GM23338 (cell line): Measurements from ENCODE around the gene RNF26. TPM values are rescaled to one million over a fixed set of nuclear protein-coding genes. Genes with fewer than 3 reads are reported as not detected.

ENCODE experiments used
- CTCF ChIP-seq, 2 experiments: fragments of 200-600 bp in 1 of 2; sonication (generic) in 1 of 2; conservative IDR thresholded peaks; 2 replicates each; pipeline versions ENCODE4 v1.5.1 to v1.6.1; 2016 to 2017; ENCODE audit warnings: antibody characterized with exemption in 2 of 2, low read depth in 2 of 2, mild to moderate bottlenecking in 2 of 2, moderate library complexity in 1 of 2
- REST ChIP-seq: IDR thresholded peaks from one replicate; pipeline ENCODE4 v1.6.1; 2018; ENCODE audit warnings: antibody characterized with exemption; ENCODE audit not compliant: unreplicated experiment
- ZNF114 ChIP-seq: fragments of 250-450 bp; sonication (Bioruptor Pico); IDR thresholded peaks from 2 replicates; pipeline ENCODE4 v1.5.0; 2020; ENCODE audit warnings: mild to moderate bottlenecking, moderate library complexity
- ZNF331 ChIP-seq: fragments of 250-450 bp; sonication (Bioruptor Pico); IDR thresholded peaks from 2 replicates; pipeline ENCODE4 v1.5.0; 2020; ENCODE audit warnings: low read depth, mild to moderate bottlenecking, moderate library complexity
- ZNF462 ChIP-seq: fragments of 250-450 bp; sonication (Bioruptor Pico); IDR thresholded peaks from 2 replicates; pipeline ENCODE4 v1.5.0; 2020; ENCODE audit warnings: mild to moderate bottlenecking, moderate library complexity
- polyA plus RNA-seq: library from polyadenylated mRNA; unstranded; fragments of >200 nt; fragmentation: Nextera tagmentation; extraction: Ambion mirVana; gene quantifications from 2 replicates; pipeline ENCODE4 v1.2.1, GENCODE V29; 2016
- total RNA-seq: library from RNA; depleted of rRNA; stranded (reverse); fragments of >200 nt; shearing (Covaris generic); gene quantifications from 2 replicates; pipeline ENCODE4 v1.2.3, GENCODE V29; 2014

RNF26 gene
- total and polyA plus RNA-seq, 2 experiments from 2014 or later, result 31.8 to 58.3 TPM

- TF ChIP-seq ZNF462, result no peak
- TF ChIP-seq ZNF114, result no peak
- no peak for TF ChIP-seq ZNF331 (CRISPR knock-in tag)
- TF ChIP-seq REST, result no peak
- no peak for TF ChIP-seq CTCF (conservative IDR thresholded peaks at IDR 0.05; ENCODE audit: low read depth in 2 of 2)
Measured at GRCh38 chr11:119342362-119343130, 8.2 kb downstream of the RNF26 start (continued).
